H1 (cell line): Measurements from ENCODE around the gene SERPINH1. TPM values are rescaled to one million over a fixed set of nuclear protein-coding genes. Genes with fewer than 3 reads are reported as not detected.

Source experiments
- KDM5A ChIP-seq: fragments of 200-600 bp; IDR thresholded peaks from 2 replicates; pipeline ENCODE4 v1.7.1; 2012; ENCODE audit warnings: mild to moderate bottlenecking, low read length, inconsistent platforms, mixed read lengths
- SAP30 ChIP-seq: fragments of 300-600 bp; sonication (generic); IDR thresholded peaks from 2 replicates; pipeline ENCODE4 v1.7.1; 2012; ENCODE audit warnings: low read length, moderate library complexity, mild to moderate bottlenecking, inconsistent platforms; ENCODE audit not compliant: insufficient read depth, insufficient replicate concordance
- TEAD4 ChIP-seq: IDR thresholded peaks from 2 replicates; pipeline ENCODE4 v1.6.1; 2012; ENCODE audit warnings: low read depth, low read length, inconsistent platforms, mixed read lengths
- polyA plus RNA-seq, 7 experiments: library from polyadenylated mRNA; depleted of rRNA in 3 of 7; stranded (reverse) in 5 of 7; unstranded in 2 of 7; fragments of >200 nt in 5 of 7; fragments of 200-250 nt in 2 of 7; gene quantifications; 1 replicate in 5 of 7; 2 replicates in 1 of 7; 4 replicates in 1 of 7; pipeline versions ENCODE4 v1.2.1 to v1.2.3, GENCODE V29; 2011 to 2013; ENCODE audit warnings: missing spikeins in 2 of 7, mixed read lengths in 2 of 7
- total RNA-seq: library from RNA; stranded (reverse); fragmentation: NEBNext Ultra II Directional; extraction: Animal tissue kit (Norgen Biotek cat#: 25700); gene quantifications from 2 replicates; pipeline ENCODE4 v1.2.1, GENCODE V29; 2021

SERPINH1 gene
- total and polyA plus RNA-seq, 2 of the 8 experiments (the other 6 are each of a cell fraction or from before 2014, with no cell fraction given) = 420 to 621 TPM

- no peak for TF ChIP-seq SAP30
- TF ChIP-seq TEAD4 = no peak
- no peak for TF ChIP-seq KDM5A
Observed at GRCh38 chr11:75588051-75588481, 26.0 kb downstream of the SERPINH1 start (continued).
